COLO668 (cell line): ENCODE results near the gene TIGD3.

Experiments
- DNase-seq: peaks from one replicate; lab custom pipeline; 2025; ENCODE audit not compliant: unreplicated experiment; lab: John Stamatoyannopoulos, UW

The TIGD3 gene

GRCh38 chr11:65370659-65371049 lies 16.1 kb downstream of the TIGD3 start:
- DNase-seq = no peak

DNA sequence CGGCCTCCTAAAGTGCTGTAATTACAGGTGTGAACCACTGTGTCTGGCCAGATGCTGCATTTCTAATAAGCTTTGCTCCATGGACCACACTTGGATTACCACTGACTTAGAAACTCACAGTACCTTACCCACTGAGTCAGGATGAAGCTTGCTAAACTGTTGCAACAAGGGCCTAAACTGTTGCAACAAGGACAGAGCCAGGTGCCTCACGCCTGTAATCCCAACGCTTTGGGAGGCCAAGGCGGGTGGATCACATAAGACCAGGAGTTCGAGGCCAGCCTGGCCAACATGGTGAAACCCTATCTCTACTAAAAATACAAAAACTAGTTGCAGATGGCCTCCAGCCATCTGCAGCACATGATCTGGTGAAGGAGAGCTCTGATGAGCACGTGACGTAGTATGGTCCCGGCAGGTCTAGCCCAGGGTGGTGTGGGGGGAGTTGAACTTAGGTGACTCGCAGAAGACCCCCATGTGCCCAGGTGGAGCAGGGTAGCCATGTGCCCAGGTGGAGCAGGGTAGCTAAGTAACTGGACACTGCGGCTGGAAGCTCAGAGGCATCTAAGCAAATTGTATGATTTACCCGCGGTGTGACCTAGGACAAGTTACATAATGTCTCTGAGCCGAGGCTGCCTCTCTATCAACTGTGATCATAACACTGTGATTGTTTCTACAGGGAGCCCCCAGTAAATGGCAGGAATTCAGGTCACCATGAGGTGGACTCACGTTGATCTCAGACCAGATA lies 19.5 kb downstream of the TIGD3 start:
- no peak for DNase-seq

DNA sequence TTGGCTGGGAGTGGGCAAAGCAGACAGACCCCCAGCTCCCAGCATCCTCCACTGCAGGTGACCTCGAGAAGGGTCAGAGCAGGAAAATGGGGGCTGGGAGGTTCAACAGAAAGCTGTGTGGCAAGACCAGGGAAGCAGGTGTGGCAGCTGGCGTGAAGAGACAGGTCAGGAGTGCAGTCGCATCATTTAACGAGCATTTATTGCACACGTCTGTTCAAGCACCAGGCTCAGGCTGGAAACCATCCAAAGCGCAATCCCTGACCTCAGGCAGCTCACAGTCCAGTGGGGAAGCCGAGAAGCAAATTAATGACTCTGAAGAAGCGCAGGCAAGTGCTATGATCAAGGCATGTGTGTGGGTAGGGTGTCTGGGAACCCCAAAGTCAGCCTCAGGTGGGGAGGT lies 20.5 kb downstream of the TIGD3 start:
- peak; percentile 11 for DNase-seq

- no peak for DNase-seq
Observed at GRCh38 chr11:65376138-65376713, 21.7 kb downstream of the TIGD3 start.

DNA sequence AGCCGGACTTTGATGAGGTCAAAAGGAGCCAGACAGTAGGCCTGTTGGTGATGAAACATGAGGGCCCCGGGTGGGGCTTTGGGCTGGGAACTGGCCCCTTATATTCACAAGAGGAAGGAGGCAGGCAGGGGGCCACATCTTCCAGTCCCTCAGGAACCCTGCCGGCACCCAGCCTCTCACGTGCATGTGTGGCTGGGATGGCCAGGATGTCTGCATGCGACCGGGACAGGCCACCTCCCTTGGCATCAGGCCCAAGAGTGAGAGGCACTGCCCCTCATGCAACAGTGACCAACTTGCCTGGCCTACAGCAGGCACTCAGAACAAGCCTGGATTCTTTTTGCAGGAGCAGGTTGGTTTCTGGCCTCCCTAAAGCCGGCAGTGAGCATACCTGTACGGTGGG lies 22.5 kb downstream of the TIGD3 start:
- DNase-seq = no peak

GRCh38 chr11:65377777-65378176 lies 23.2 kb downstream of the TIGD3 start:
- no peak for DNase-seq

GRCh38 chr11:65378208-65378927 lies 23.8 kb downstream of the TIGD3 start:
- peak; percentile 36 for DNase-seq

DNA sequence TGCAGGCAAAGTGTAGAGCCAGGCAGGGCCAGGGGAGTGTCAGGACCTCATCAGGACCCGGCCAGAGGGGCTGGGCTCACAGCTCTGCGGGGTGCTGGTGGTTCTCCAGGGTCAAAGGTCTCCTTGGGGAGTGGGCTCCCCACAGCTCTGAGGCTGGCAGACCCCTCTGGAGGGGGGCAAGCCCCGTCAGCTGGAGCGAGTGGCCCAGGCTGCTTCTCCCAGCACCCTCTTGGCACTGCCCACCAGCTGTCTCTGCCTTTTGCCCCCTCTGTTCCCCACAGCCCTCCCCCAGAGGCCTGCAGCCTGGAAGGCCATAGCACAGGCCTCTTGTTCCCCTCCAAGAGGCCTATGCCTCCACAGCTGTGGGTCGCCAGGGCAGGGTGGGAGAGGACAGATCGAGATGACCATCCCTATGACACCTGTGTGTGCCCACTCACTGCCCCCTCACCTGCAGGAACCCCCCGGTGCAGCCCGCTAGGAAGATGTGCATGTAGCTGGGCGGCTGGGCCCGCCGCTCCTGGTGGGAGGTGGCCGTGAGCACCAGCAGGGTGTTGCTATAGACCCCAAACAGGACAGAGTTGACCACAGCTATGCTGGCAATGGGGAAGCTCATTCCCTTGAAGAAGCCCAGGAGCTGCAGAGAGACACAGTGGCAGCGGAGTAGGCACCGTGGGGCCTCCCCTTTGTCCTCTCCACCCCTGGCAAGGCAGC lies 24.5 kb downstream of the TIGD3 start:
- no peak for DNase-seq

DNA sequence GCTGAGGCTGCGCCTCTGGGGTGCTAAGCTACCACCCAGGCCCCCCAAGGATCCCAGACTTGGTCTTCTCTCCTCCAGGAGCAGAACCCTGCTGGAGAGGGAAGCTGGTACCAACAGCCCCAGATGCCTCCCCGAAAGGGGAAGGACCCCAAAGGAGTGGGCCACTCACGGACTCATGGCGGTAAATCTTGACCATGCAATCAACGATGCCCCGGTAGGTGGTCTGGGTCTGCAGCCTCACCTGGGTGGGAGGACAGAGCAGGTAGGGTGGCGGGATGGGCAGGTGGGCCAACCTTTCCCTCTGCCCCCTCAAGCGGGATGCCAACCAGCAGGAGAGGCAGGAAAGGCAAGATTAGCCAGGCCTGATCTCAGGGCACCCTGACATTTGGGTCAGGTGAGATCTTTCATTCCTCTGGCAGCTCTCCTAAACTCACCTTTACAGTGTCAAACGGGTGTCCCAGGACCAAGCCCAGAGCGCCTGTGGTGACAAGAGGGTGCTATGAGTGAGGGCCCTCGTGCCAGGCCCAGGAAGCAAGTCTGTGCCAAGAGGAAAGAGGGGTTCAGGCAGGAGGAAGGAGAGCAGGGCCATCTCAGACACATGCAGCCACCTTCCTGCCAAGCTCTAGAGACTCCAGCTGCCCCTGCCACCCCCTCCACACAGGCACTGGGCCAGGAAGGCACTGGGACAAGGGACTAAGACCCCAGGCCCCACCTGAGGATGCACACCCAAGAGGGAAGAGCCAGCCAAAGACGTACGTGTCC lies 25.3 kb downstream of the TIGD3 start:
- DNase-seq = no peak

GRCh38 chr11:65380460-65381119 lies 26.0 kb downstream of the TIGD3 start:
- DNase-seq = peak; percentile 59

DNA sequence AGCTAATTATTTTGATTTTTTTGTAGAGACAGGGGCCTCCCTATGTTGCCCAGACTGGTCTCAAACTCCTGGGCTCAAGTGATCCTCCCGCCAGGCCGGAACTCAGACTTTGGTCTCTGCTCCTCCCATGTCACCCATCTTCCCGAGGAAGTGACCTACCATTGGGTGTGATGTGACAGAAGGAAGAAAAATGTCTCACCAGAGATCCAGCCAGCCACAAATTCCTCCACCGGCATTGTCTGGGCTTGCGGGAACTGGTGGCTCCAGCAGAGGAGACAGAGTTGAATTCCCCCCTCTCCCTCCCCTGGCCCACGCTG lies 27.1 kb downstream of the TIGD3 start:
- DNase-seq = no peak

GRCh38 chr11:65382033-65382803 lies 27.7 kb downstream of the TIGD3 start, which contains the start of gene SLC25A45:
SLC25A45 (minus strand) TSS chr11:65382646; CDS start chr11:65381951, 695 bp downstream.
- peak; percentile 95 for DNase-seq

DNA sequence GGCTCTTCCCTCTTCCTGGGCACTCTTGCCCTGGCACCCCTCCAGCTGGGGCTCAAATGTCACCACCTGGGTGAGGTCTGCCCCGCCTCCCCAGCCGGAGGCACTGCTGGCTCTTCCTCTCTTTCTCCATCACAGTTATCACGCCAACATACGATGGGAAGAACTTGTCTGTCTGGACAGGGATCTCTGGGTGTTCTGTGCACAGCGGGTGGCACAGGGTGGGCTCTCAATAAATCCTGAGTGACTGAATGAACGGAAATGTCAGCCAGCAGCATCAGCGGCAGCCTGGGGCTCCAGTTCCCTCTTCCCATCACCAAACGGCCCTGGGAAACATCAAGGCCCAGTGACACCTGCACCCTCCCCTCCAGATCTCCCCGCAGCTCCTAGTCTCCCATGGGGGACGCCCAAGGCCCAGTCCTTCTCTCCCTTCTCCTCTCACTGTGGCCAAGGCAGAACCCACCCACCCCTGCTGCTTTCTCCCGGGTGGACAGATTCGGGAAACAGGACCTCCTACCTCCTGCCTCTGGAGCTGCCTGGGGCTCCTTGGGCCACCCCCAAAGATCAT lies 28.3 kb downstream of the TIGD3 start:
- DNase-seq = peak; percentile 92

- no peak for DNase-seq
Observed at GRCh38 chr11:65383778-65384177, 29.2 kb downstream of the TIGD3 start.

- no peak for DNase-seq
Observed at GRCh38 chr11:65384301-65384889, 29.8 kb downstream of the TIGD3 start.

GRCh38 chr11:65386307-65387140 lies 32.0 kb downstream of the TIGD3 start, which contains the start of gene FRMD8:
FRMD8 (plus strand) TSS chr11:65386637; CDS start chr11:65387037, 400 bp downstream.
- DNase-seq = peak; percentile 94

DNA sequence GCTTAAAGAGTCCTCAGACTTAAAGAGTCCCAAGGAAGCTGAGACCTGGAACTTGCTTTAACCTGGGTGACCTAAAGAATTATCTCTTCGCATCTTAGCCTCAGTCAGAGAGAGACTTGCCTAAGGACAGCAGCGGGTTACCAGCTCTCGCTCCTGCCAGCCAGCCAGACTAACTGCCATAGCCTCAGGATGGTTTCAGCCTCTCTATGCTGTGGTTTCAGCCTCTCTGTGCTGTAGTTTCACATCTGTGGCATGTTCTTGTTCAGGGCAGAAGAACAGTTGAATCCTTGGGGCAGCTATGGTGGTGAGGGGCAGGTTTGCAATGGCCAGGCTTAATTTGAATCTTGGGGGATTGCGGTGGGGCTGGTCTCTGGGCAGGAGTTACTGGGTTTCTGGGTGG lies 34.2 kb downstream of the TIGD3 start:
- DNase-seq = no peak
